Mononuclear cell (primary cell): ENCODE measurements around the gene AKR1A1. TPM values are rescaled to one million over a fixed set of nuclear protein-coding genes. Genes with fewer than 3 reads are reported as not detected.

Experiments
- H3K27me3 ChIP-seq: 2 replicates; pipeline ENCODE4 v1.6.0; 2011; ENCODE audit warnings: low read length, control low read depth; ENCODE audit not compliant: insufficient read depth
- H3K4me1 ChIP-seq: 2 replicates; pipeline ENCODE4 v1.5.1; 2011; ENCODE audit warnings: mild to moderate bottlenecking, low read length, control low read depth; ENCODE audit not compliant: insufficient read depth
- H3K4me3 ChIP-seq: 2 replicates; pipeline ENCODE4 v1.5.1; 2011; ENCODE audit warnings: mild to moderate bottlenecking, low read length, moderate library complexity
- H3K9me3 ChIP-seq: 2 replicates; pipeline ENCODE4 v1.5.1; 2011; ENCODE audit warnings: low read depth, mild to moderate bottlenecking, control low read depth, low read length
- total RNA-seq: library from RNA; depleted of rRNA; stranded (reverse); fragments of >200 nt; gene quantifications from one replicate; pipeline ENCODE4 v1.2.3, GENCODE V29; 2012

Gene AKR1A1
- total RNA-seq, 1 donor, result 37.3 TPM

- H3K27me3 ChIP-seq, result no peaks in the 10 kb centered on the region
- H3K9me3 ChIP-seq, result no peaks in the 10 kb centered on the region
- H3K4me1 ChIP-seq, result peaks cover 23% of the 10 kb centered on the region
- no peak overlapping the region for H3K4me3 ChIP-seq
Observed at GRCh38 chr1:45610589-45611226, 60.1 kb downstream of the AKR1A1 start.

- no peaks in the 10 kb centered on the region for H3K27me3 ChIP-seq
- no peak overlapping the region for H3K4me3 ChIP-seq
- H3K4me1 ChIP-seq, result peaks cover 10% of the 10 kb centered on the region
- H3K9me3 ChIP-seq, result no peaks in the 10 kb centered on the region
Observed at GRCh38 chr1:45612941-45613579, 62.4 kb downstream of the AKR1A1 start.

DNA sequence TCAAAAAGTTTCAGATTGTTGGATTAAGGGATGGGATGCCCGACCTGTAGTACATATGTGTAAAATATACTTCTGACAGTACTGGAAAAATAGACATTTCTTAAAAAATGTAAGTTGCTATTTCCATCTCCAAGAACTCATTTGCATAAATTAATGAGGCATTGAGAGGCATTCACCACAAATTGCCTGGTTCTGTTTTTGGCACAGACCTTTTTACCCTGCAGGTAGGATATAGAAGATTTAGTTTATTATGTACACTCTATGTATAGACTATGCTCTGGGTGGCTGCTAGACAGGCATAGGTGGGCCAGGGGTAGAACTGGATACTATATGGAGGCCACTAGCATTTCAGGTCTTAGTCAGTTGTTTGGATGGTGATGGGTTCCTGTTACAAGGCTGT is 65.3 kb downstream of the AKR1A1 start:
- no peaks in the 10 kb centered on the region for H3K4me1 ChIP-seq
- H3K27me3 ChIP-seq, result no peaks in the 10 kb centered on the region
- no peak overlapping the region for H3K4me3 ChIP-seq
- no peaks in the 10 kb centered on the region for H3K9me3 ChIP-seq

- no peaks in the 10 kb centered on the region for H3K27me3 ChIP-seq
- no peaks in the 10 kb centered on the region for H3K9me3 ChIP-seq
- no peak overlapping the region for H3K4me3 ChIP-seq
- no peaks in the 10 kb centered on the region for H3K4me1 ChIP-seq
Observed at GRCh38 chr1:45617618-45618017, 67.0 kb downstream of the AKR1A1 start.

DNA sequence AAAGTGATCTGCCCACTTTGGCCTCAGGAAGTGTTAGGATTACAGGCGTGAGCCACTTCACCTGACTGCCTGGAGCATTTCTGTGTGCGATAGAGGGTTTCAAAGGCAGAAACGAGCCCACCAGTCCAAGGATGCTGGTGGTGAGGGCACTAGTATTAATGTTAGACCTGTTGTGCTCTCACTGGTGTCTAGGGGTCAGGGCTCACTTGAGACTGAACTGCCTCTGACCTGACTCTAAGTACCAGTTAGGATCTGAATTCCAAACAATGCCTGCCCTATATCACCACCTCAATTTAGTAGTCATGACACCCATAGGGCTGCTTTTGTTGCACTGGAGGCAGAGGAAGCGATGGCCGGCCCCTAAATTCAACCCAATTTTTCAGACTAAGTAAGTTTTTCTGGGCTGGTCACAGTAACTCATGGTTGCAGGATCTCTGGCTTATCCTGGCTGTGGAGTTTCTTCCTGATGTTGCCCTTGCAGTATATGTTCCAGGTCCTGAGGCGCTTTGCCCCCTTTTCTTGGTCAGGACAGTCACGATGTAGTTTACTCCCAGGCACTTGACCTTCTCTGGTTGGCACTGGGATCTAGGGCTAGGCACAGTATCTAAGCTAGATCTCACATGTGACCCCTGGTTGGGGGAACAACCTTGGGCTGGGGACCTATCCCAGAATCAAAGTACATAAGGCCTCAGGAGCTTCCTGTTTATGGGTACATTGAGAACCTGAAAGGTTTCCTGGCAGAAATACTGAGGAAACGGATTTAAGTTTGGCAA is 68.7 kb downstream of the AKR1A1 start:
- H3K4me1 ChIP-seq, result no peaks in the 10 kb centered on the region
- no peaks in the 10 kb centered on the region for H3K9me3 ChIP-seq
- no peak overlapping the region for H3K4me3 ChIP-seq
- no peaks in the 10 kb centered on the region for H3K27me3 ChIP-seq

Other genes starting within 250 kb of the AKR1A1 start
- not detected for gene HPDL, start 223.9 kb upstream of the AKR1A1 start, total RNA-seq
- gene TOE1, start 210.7 kb upstream of the AKR1A1 start, total RNA-seq, result 28.2 TPM
- 16.4 TPM for gene MUTYH, start 210.4 kb upstream of the AKR1A1 start, total RNA-seq
- 4.0 TPM for gene TESK2, start 59.7 kb upstream of the AKR1A1 start, total RNA-seq
- gene CCDC163, start 50.8 kb upstream of the AKR1A1 start, total RNA-seq, result 0.63 TPM
- 0.10 TPM for gene MMACHC, start 50.5 kb upstream of the AKR1A1 start, total RNA-seq
- 27.7 TPM for gene PRDX1, start 28.9 kb upstream of the AKR1A1 start, total RNA-seq
- gene NASP, start 33.2 kb downstream of the AKR1A1 start, total RNA-seq, result 43.1 TPM
- gene CCDC17, start 73.2 kb downstream of the AKR1A1 start, total RNA-seq, result 2.6 TPM
- 141 TPM for gene GPBP1L1, start 135.7 kb downstream of the AKR1A1 start, total RNA-seq
- gene TMEM69, start 137.4 kb downstream of the AKR1A1 start, total RNA-seq, result 16.0 TPM
- gene IPP, start 199.8 kb downstream of the AKR1A1 start, total RNA-seq, result 2.4 TPM